PC-9 (cell line): ENCODE data around the gene OR6B2.

Experiments used
- CTCF ChIP-seq: fragments of 200-600 bp; sonication (generic); conservative IDR thresholded peaks from 2 replicates; pipeline ENCODE4 v1.6.1; 2017; ENCODE audit warnings: mixed run types, antibody characterized with exemption, mild to moderate bottlenecking, moderate library complexity
- EZH2 ChIP-seq: fragments of 200-600 bp; sonication (generic); IDR thresholded peaks from 2 replicates; pipeline ENCODE4 v1.8.0; 2017; ENCODE audit warnings: antibody characterized with exemption, low read depth

- TF ChIP-seq CTCF = no peak
- no peak for TF ChIP-seq EZH2
Observed at GRCh38 chr2:240030379-240031094, at the start of gene OR6B2.
